SHP77 (cell line): ENCODE measurements around the gene PCK2.

ENCODE experiments used
- DNase-seq, 2 experiments: peaks; one replicate each; lab custom pipeline; 2025; lab: John Stamatoyannopoulos, UW

PCK2 gene

GRCh38 chr14:24136684-24137528 lies 42.8 kb downstream of the PCK2 start:
- DNase-seq, result peak in 1 of 2 experiments; percentile 19

GRCh38 chr14:24137529-24138395 lies 43.7 kb downstream of the PCK2 start:
- no peak for DNase-seq

- no peak for DNase-seq
Measured at GRCh38 chr14:24138396-24139271, 44.5 kb downstream of the PCK2 start.

GRCh38 chr14:24139272-24139934 lies 45.3 kb downstream of the PCK2 start:
- peak; percentile 37 to 48 for DNase-seq

GRCh38 chr14:24141097-24141880 lies 47.2 kb downstream of the PCK2 start, which contains the start of gene EMC9:
Gene EMC9 (minus strand): TSS chr14:24141591. CDS start chr14:24141304, 287 bp downstream.
- peak; percentile 100 for DNase-seq

GRCh38 chr14:24143511-24143910 lies 49.4 kb downstream of the PCK2 start:
- DNase-seq, result no peak

- no peak for DNase-seq
Measured at GRCh38 chr14:24144451-24144850, 50.3 kb downstream of the PCK2 start.

- DNase-seq, result no peak
Measured at GRCh38 chr14:24145219-24145618, 51.1 kb downstream of the PCK2 start.

GRCh38 chr14:24145690-24146452 lies 51.8 kb downstream of the PCK2 start:
- DNase-seq, result peak in 1 of 2 experiments; percentile 55

GRCh38 chr14:24146453-24146977 lies 52.4 kb downstream of the PCK2 start, which contains the start of gene PSME2:
Gene PSME2 (minus strand): TSS chr14:24146610. CDS start chr14:24146581, 29 bp downstream.
- DNase-seq, result peak; percentile 98 to 99

GRCh38 chr14:24146978-24147760 lies 53.1 kb downstream of the PCK2 start, which contains the start of gene RNF31:
Gene RNF31 (plus strand): TSS chr14:24147498. CDS start chr14:24147699, 201 bp downstream.
- peak; percentile 99 for DNase-seq

GRCh38 chr14:24147761-24148428 lies 53.8 kb downstream of the PCK2 start:
- DNase-seq, result no peak

- no peak for DNase-seq
Measured at GRCh38 chr14:24149302-24149969, 55.3 kb downstream of the PCK2 start.

GRCh38 chr14:24150061-24150460 lies 56.0 kb downstream of the PCK2 start:
- DNase-seq, result no peak

- no peak for DNase-seq
Measured at GRCh38 chr14:24150567-24150966, 56.5 kb downstream of the PCK2 start.

GRCh38 chr14:24150993-24151392 lies 56.9 kb downstream of the PCK2 start:
- DNase-seq, result no peak

- DNase-seq, result no peak
Measured at GRCh38 chr14:24151404-24152080, 57.4 kb downstream of the PCK2 start.
